NB4 (cell line): ENCODE measurements around the gene CROCC.

Experiments used
- CTCF ChIP-seq: IDR thresholded peaks from one replicate; pipeline ENCODE4 v1.5.1; 2012; ENCODE audit warnings: low read depth, low read length
- POLR2A ChIP-seq: IDR thresholded peaks from 2 replicates; pipeline ENCODE4 v1.6.1; 2011; ENCODE audit warnings: mild to moderate bottlenecking; ENCODE audit not compliant: insufficient read length; ENCODE audit errors: extremely low read depth

DNA sequence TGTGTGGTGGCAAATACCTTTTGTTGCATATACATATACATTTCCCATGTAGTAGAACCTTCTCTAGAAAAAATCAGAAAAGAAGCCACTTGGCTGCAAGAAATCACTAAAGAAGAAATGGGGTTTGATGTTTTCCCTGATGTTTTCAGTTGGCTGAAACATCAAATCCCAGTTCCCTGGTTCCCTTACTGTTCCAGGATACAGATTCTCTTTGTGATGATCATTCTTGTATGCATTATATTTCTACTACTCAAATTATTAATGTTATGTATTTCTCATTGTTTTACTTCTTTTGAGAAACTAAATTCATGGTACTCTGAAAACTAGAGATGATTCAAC, 18.3 kb upstream of the CROCC start:
- TF ChIP-seq POLR2A (no peak), CTCF (no peak)
